H9 (cell line): ENCODE measurements around the gene CCDC102B. TPM values are rescaled to one million over a fixed set of nuclear protein-coding genes. Genes with fewer than 3 reads are reported as not detected.
A peak's percentile ranks its signal among the peaks of the same experiment; 100 is the strongest.

Experiments used
- DNase-seq: peaks from one replicate; pipeline ENCODE4 v3.0.0-alpha.2; 2017
- H2AFZ ChIP-seq: one replicate; pipeline ENCODE4 v1.6.1; 2013; ENCODE audit warnings: mild to moderate bottlenecking, low read length, control low read depth, moderate library complexity
- H2AK5ac ChIP-seq: 2 replicates; pipeline ENCODE4 v1.6.1; 2013; ENCODE audit warnings: low read length, control low read depth, mixed read lengths; ENCODE audit not compliant: insufficient read length
- H2BK120ac ChIP-seq: one replicate; pipeline ENCODE4 v1.6.1; 2013; ENCODE audit warnings: low read depth, mild to moderate bottlenecking, low read length, control low read depth, inconsistent platforms; ENCODE audit not compliant: poor library complexity, severe bottlenecking
- H2BK12ac ChIP-seq: 2 replicates; pipeline ENCODE4 v1.6.1; 2013; ENCODE audit warnings: low read length, control low read depth, mixed read lengths, low read depth; ENCODE audit not compliant: insufficient read length
- H2BK15ac ChIP-seq: 2 replicates; pipeline ENCODE4 v1.6.1; 2013; ENCODE audit warnings: low read depth, low read length, control low read depth
- H2BK20ac ChIP-seq: one replicate; pipeline ENCODE4 v1.6.1; 2013; ENCODE audit warnings: low read depth, mild to moderate bottlenecking, low read length, control low read depth, inconsistent platforms; ENCODE audit not compliant: poor library complexity, severe bottlenecking
- H2BK5ac ChIP-seq: 2 replicates; pipeline ENCODE4 v1.6.1; 2013; ENCODE audit warnings: low read length, control low read depth, mixed read lengths; ENCODE audit not compliant: insufficient read length
- H3K14ac ChIP-seq: 2 replicates; pipeline ENCODE4 v1.6.1; 2013; ENCODE audit warnings: low read length, control low read depth; ENCODE audit not compliant: insufficient read depth
- H3K18ac ChIP-seq: 2 replicates; pipeline ENCODE4 v1.6.1; 2013; ENCODE audit warnings: low read depth, mild to moderate bottlenecking, mixed read lengths, low read length, control low read depth; ENCODE audit not compliant: insufficient read length
- H3K23ac ChIP-seq: 2 replicates; pipeline ENCODE4 v1.6.1; 2013; ENCODE audit warnings: low read length, control low read depth, mixed read lengths, low read depth; ENCODE audit not compliant: insufficient read length
- H3K23me2 ChIP-seq: 2 replicates; pipeline ENCODE4 v1.6.1; 2013; ENCODE audit warnings: low read depth, mild to moderate bottlenecking, mixed read lengths, low read length, control low read depth; ENCODE audit not compliant: insufficient read length, poor library complexity, severe bottlenecking
- H3K27ac ChIP-seq: 2 replicates; pipeline ENCODE4 v1.5.1; 2013; ENCODE audit warnings: low read length, control low read depth, mixed read lengths, low read depth; ENCODE audit not compliant: insufficient read length
- H3K27me3 ChIP-seq: 2 replicates; pipeline ENCODE4 v1.6.1; 2013; ENCODE audit warnings: low read length, control low read depth, inconsistent platforms; ENCODE audit not compliant: insufficient read depth
- H3K4ac ChIP-seq: 2 replicates; pipeline ENCODE4 v1.6.1; 2013; ENCODE audit warnings: low read depth, mild to moderate bottlenecking, control low read depth, inconsistent platforms, low read length, moderate library complexity
- H3K4me1 ChIP-seq: 2 replicates; pipeline ENCODE4 v1.6.1; 2013; ENCODE audit warnings: low read length, control low read depth, inconsistent platforms; ENCODE audit not compliant: insufficient read depth
- H3K4me2 ChIP-seq: 2 replicates; pipeline ENCODE4 v1.6.1; 2013; ENCODE audit warnings: low read length, control low read depth, mixed read lengths; ENCODE audit not compliant: insufficient read length, insufficient read depth
- H3K56ac ChIP-seq: 2 replicates; pipeline ENCODE4 v1.6.1; 2013; ENCODE audit warnings: low read depth, mild to moderate bottlenecking, mixed read lengths, low read length, control low read depth; ENCODE audit not compliant: insufficient read length
- H3K79me1 ChIP-seq: 2 replicates; pipeline ENCODE4 v1.6.1; 2013; ENCODE audit warnings: low read depth, mild to moderate bottlenecking, moderate library complexity, low read length, control low read depth, inconsistent platforms; ENCODE audit not compliant: insufficient read depth, poor library complexity, severe bottlenecking
- H3K79me2 ChIP-seq: 2 replicates; pipeline ENCODE4 v1.6.1; 2013; ENCODE audit warnings: low read length, control low read depth, inconsistent platforms; ENCODE audit not compliant: insufficient read depth
- H3K9ac ChIP-seq: 2 replicates; pipeline ENCODE4 v1.6.1; 2013; ENCODE audit warnings: low read length, control low read depth, mixed read lengths; ENCODE audit not compliant: insufficient read length; ENCODE audit errors: extremely low read depth
- H3K9me3 ChIP-seq: one replicate; pipeline ENCODE4 v1.6.1; 2013; ENCODE audit warnings: low read depth, low read length, inconsistent platforms; ENCODE audit not compliant: control insufficient read depth
- H3T11ph ChIP-seq: one replicate; pipeline ENCODE4 v1.6.1; 2013; ENCODE audit warnings: mild to moderate bottlenecking, low read length, control low read depth, inconsistent platforms
- H4K20me1 ChIP-seq: one replicate; pipeline ENCODE4 v1.6.1; 2013; ENCODE audit not compliant: control insufficient read depth, insufficient read length, insufficient read depth
- H4K5ac ChIP-seq: 2 replicates; pipeline ENCODE4 v1.6.1; 2013; ENCODE audit warnings: low read depth, mild to moderate bottlenecking, mixed read lengths, low read length, control low read depth; ENCODE audit not compliant: insufficient read length
- H4K8ac ChIP-seq: replicated peaks from 2 replicates; pipeline ENCODE4 v1.6.1; 2013; ENCODE audit warnings: low read length, control low read depth, mixed read lengths, low read depth; ENCODE audit not compliant: insufficient read length
- H4K91ac ChIP-seq: 2 replicates; pipeline ENCODE4 v1.6.1; 2013; ENCODE audit warnings: low read depth, mild to moderate bottlenecking, moderate library complexity, mixed read lengths, low read length, control low read depth; ENCODE audit not compliant: insufficient read length
- H3K27ac Mint-ChIP-seq, 3 experiments: 2 replicates in 2 of 3; 3 replicates in 1 of 3; pipeline ENCODE4 v1.8.0; 2020 to 2021; ENCODE audit warnings: mixed read lengths in 3 of 3, mild to moderate bottlenecking in 1 of 3, moderate library complexity in 1 of 3
- H3K27me3 Mint-ChIP-seq: 2 replicates; pipeline ENCODE4 v1.8.0; 2021; ENCODE audit warnings: low read depth, mild to moderate bottlenecking, moderate library complexity, mixed read lengths
- H3K36me3 Mint-ChIP-seq, 3 experiments: 2 replicates in 2 of 3; 3 replicates in 1 of 3; pipeline ENCODE4 v1.8.0; 2020 to 2021; ENCODE audit warnings: low read depth in 3 of 3, mixed read lengths in 3 of 3; ENCODE audit not compliant: insufficient read depth in 1 of 3
- H3K4me1 Mint-ChIP-seq, 2 experiments: 2 replicates each; pipeline ENCODE4 v1.8.0; 2020; ENCODE audit warnings: mixed read lengths in 2 of 2
- H3K4me3 Mint-ChIP-seq, 2 experiments: 2 replicates in 1 of 2; 3 replicates in 1 of 2; pipeline ENCODE4 v1.8.0; 2020 to 2021; ENCODE audit warnings: mild to moderate bottlenecking in 2 of 2, mixed read lengths in 2 of 2, moderate library complexity in 1 of 2
- H3K9me3 Mint-ChIP-seq, 2 experiments: 2 replicates in 1 of 2; 3 replicates in 1 of 2; pipeline ENCODE4 v1.8.0; 2020; ENCODE audit warnings: mild to moderate bottlenecking in 2 of 2, mixed read lengths in 2 of 2, moderate library complexity in 1 of 2
- CTCF ChIP-seq: fragments of 200-600 bp; sonication (generic); conservative IDR thresholded peaks from 3 replicates; pipeline ENCODE4 v1.8.0; 2021; ENCODE audit warnings: antibody characterized with exemption, mild to moderate bottlenecking
- WGBS: extraction: QIAGEN DNeasy Blood & Tissue Kit; methylation state at CpG from one replicate; pipeline ENCODE4 v1.1.7; 2013; ENCODE audit warnings: missing lambda C conversion rate, low lambda C conversion rate, mixed read lengths; ENCODE audit not compliant: insufficient read length; ENCODE audit errors: extremely low coverage; 5-methylcytosine and 5-hydroxymethylcytosine counted together
- total RNA-seq: library from RNA; stranded (reverse); gene quantifications from 2 replicates; pipeline ENCODE4 v1.2.1, GENCODE V29; 2021

CCDC102B gene
- total RNA-seq, 1 experiment from 2014 or later: 1.2 TPM

GRCh38 chr18:68916734-68917133 lies 118.9 kb downstream of the CCDC102B start:
- no peak for DNase-seq
- Histone ChIP-seq H3K14ac (no peak overlapping the region), H3K79me2 (no peaks in the 10 kb centered on the region), H3K4me2 (no peak overlapping the region), H4K20me1 (no peaks in the 10 kb centered on the region), H3K4ac (no peak overlapping the region), H3K9me3 (no peaks in the 10 kb centered on the region), H2BK20ac (no peak overlapping the region), H3T11ph (no peak overlapping the region), H2AFZ (no peak overlapping the region), H3K23ac (no peak overlapping the region), H3K23me2 (no peaks in the 10 kb centered on the region), H3K56ac (no peak overlapping the region), H3K9ac (no peak overlapping the region), H4K5ac (no peak overlapping the region), H2AK5ac (no peak overlapping the region), H2BK5ac (no peak overlapping the region), H3K18ac (no peak overlapping the region), H3K79me1 (no peaks in the 10 kb centered on the region), H3K4me1 (no peaks in the 10 kb centered on the region), H2BK15ac (no peak overlapping the region), H2BK120ac (no peak overlapping the region), H4K91ac (no peak overlapping the region), H3K27me3 (no peaks in the 10 kb centered on the region), H3K27ac (no peak overlapping the region), H4K8ac (no peak overlapping the region), H2BK12ac (no peak overlapping the region)
- TF ChIP-seq CTCF: no peak
- WGBS: no CpG with 5 or more reads among the region's 5 CpGs
- 0 out of 4 replicates have a peak, but pooled peaks cover 0 to 2% of the 10 kb centered on the region in 2 experiments for H3K4me1 Mint-ChIP-seq
- H3K4me3 Mint-ChIP-seq: no peak overlapping the region
- no peaks in the 10 kb centered on the region for H3K27me3 Mint-ChIP-seq
- peaks cover 0 to 5% of the 10 kb centered on the region in 2 experiments; a peak in 2 of 5 replicates for H3K9me3 Mint-ChIP-seq
- 0 out of 7 replicates have a peak, but pooled peaks cover 0 to 4% (median 0%) of the 10 kb centered on the region in 3 experiments for H3K36me3 Mint-ChIP-seq
- H3K27ac Mint-ChIP-seq: peak overlapping the region in 2 of 3 experiments; percentile 26 to 84; a peak in 4 of 7 replicates
